Measurements from ENCODE around the gene SERPINA1.

- TF ChIP-seq CTCF (IDR thresholded peaks at IDR 0.05; ENCODE audit: low read depth, low read length, missing input control) = no peak
- TF ChIP-seq MAX (IDR thresholded peaks at IDR 0.05) = no peak
- no peak for TF ChIP-seq ZBTB33 (IDR thresholded peaks at IDR 0.05)
- TF ChIP-seq RXRA (IDR thresholded peaks at IDR 0.05) = no peak
- no peak for TF ChIP-seq YY1 (IDR thresholded peaks at IDR 0.05)
Measured at GRCh38 chr14:94388027-94388383, 397 bp downstream of the SERPINA1 start.
